H1 (cell line): Measurements from ENCODE around the gene CELSR1. TPM values are rescaled to one million over a fixed set of nuclear protein-coding genes. Genes with fewer than 3 reads are reported as not detected.
"Not testable (repeated sequence)": the region's sequence is repeated elsewhere in the genome, so short reads cannot be mapped to it uniquely, and the experiment has no call there.

Source experiments
- CTCF ChIA-PET: fragments of 300-600 bp; sonication (Branson Sonifier 250); formaldehyde crosslinking; loops from one replicate; lab custom pipeline; 2021; ENCODE audit not compliant: partially characterized antibody; lab: Charles Lee
- POLR2A ChIA-PET: fragments of 300-600 bp; sonication (Branson Sonifier 250); formaldehyde crosslinking; loops from one replicate; lab custom pipeline; 2021; ENCODE audit warnings: inconsistent platforms; ENCODE audit not compliant: partially characterized antibody; lab: Charles Lee
- DNase-seq, 2 experiments: peaks; one replicate each; pipeline versions ENCODE4 v3.0.0 to v3.0.0-alpha.2; 2010 to 2022; ENCODE audit warnings: low spot score in 2 of 2, low read depth in 1 of 2, mixed read lengths in 1 of 2
- FAIRE-seq: peaks from 2 replicates; lab custom pipeline; 2011; peaks lifted over from hg19 to GRCh38; lab: Jason Lieb, UNC
- H2AFZ ChIP-seq: 2 replicates; pipeline ENCODE4 v1.8.1; 2012; ENCODE audit warnings: low read length, inconsistent platforms
- H2AK5ac ChIP-seq: 2 replicates; pipeline ENCODE4 v1.6.1; 2013; ENCODE audit warnings: low read depth, low read length
- H2BK120ac ChIP-seq: replicated peaks from 2 replicates; pipeline ENCODE3; 2013; ENCODE audit warnings: low read depth, low read length, inconsistent platforms
- H2BK12ac ChIP-seq: 2 replicates; pipeline ENCODE4 v1.6.1; 2013; ENCODE audit warnings: low read depth, low read length
- H2BK15ac ChIP-seq: 2 replicates; pipeline ENCODE4 v1.6.1; 2013; ENCODE audit warnings: low read length
- H2BK20ac ChIP-seq: 2 replicates; pipeline ENCODE4 v1.6.1; 2013; ENCODE audit warnings: low read length
- H2BK5ac ChIP-seq: 2 replicates; pipeline ENCODE4 v1.6.1; 2013; ENCODE audit warnings: low read depth, low read length
- H3K14ac ChIP-seq: 2 replicates; pipeline ENCODE4 v1.6.1; 2013; ENCODE audit warnings: inconsistent platforms; ENCODE audit not compliant: insufficient read length
- H3K18ac ChIP-seq: 2 replicates; pipeline ENCODE4 v1.6.1; 2013; ENCODE audit warnings: low read length; ENCODE audit errors: extremely low read depth
- H3K23ac ChIP-seq: 2 replicates; pipeline ENCODE4 v1.6.1; 2013; ENCODE audit warnings: inconsistent platforms; ENCODE audit not compliant: insufficient read length
- H3K23me2 ChIP-seq: 2 replicates; pipeline ENCODE4 v1.6.1; 2013; ENCODE audit warnings: low read depth, low read length
- H3K27ac ChIP-seq: 2 replicates; pipeline ENCODE4 v1.6.1; 2011; ENCODE audit warnings: low read depth, low read length, inconsistent platforms
- H3K27me3 ChIP-seq, 4 experiments: replicated peaks in 1 of 4; 1 replicate in 1 of 4; 2 replicates in 3 of 4; pipeline versions ENCODE4 v1.6.1 to v1.8.1; 2011 to 2013; ENCODE audit warnings: low read length in 3 of 4, mild to moderate bottlenecking in 3 of 4, inconsistent platforms in 2 of 4, mixed read lengths in 2 of 4, moderate library complexity in 1 of 4; ENCODE audit not compliant: control insufficient read depth in 3 of 4, insufficient read depth in 3 of 4; ENCODE audit errors: extremely low read depth in 1 of 4
- H3K36me3 ChIP-seq, 4 experiments: 2 replicates each; pipeline versions ENCODE4 v1.6.1 to v1.8.1; 2011 to 2013; ENCODE audit warnings: mild to moderate bottlenecking in 4 of 4, low read length in 3 of 4, moderate library complexity in 2 of 4, control low read depth in 1 of 4, inconsistent platforms in 1 of 4; ENCODE audit not compliant: insufficient read depth in 4 of 4, control insufficient read depth in 2 of 4
- H3K4ac ChIP-seq: replicated peaks from 2 replicates; pipeline ENCODE3; 2013; ENCODE audit warnings: low read length, low read depth, mixed read lengths, inconsistent platforms; ENCODE audit not compliant: insufficient read length
- H3K4me1 ChIP-seq, 4 experiments: replicated peaks in 1 of 4; 1 replicate in 1 of 4; 2 replicates in 3 of 4; pipeline versions ENCODE4 v1.6.1 to v1.8.1; 2011 to 2013; ENCODE audit warnings: low read length in 3 of 4, inconsistent platforms in 2 of 4, mixed read lengths in 1 of 4; ENCODE audit not compliant: insufficient read depth in 4 of 4, control insufficient read depth in 3 of 4
- H3K4me2 ChIP-seq, 2 experiments: 2 replicates each; pipeline versions ENCODE4 v1.6.1 to v1.8.1; 2011 to 2013; ENCODE audit warnings: low read depth in 2 of 2, low read length in 2 of 2, control low read depth in 1 of 2, inconsistent platforms in 1 of 2, mild to moderate bottlenecking in 1 of 2; ENCODE audit not compliant: insufficient read depth in 1 of 2
- H3K4me3 ChIP-seq, 4 experiments: fragments of 200-600, 300-600 bp in 1 of 4; sonication (generic), shearing (Covaris generic), sonication (Bioruptor Twin) in 1 of 4; 2 replicates each; pipeline versions ENCODE4 v1.5.1 to v1.8.1; 2011 to 2016; ENCODE audit warnings: low read length in 4 of 4, low read depth in 3 of 4, control low read depth in 2 of 4, inconsistent platforms in 2 of 4, mild to moderate bottlenecking in 2 of 4, mixed read lengths in 1 of 4, moderate library complexity in 1 of 4; ENCODE audit not compliant: insufficient read depth in 2 of 4; ENCODE audit errors: extremely low read depth in 1 of 4
- H3K56ac ChIP-seq: replicated peaks from 2 replicates; pipeline ENCODE3; 2013; ENCODE audit warnings: low read depth, mild to moderate bottlenecking, mixed read lengths, low read length, inconsistent platforms; ENCODE audit not compliant: insufficient read length
- H3K79me1 ChIP-seq: 2 replicates; pipeline ENCODE4 v1.6.1; 2013; ENCODE audit warnings: low read depth, low read length, control low read depth
- H3K79me2 ChIP-seq, 2 experiments: 2 replicates each; pipeline versions ENCODE4 v1.6.1 to v1.8.1; 2012 to 2013; ENCODE audit warnings: low read length in 2 of 2, mild to moderate bottlenecking in 2 of 2, inconsistent platforms in 1 of 2; ENCODE audit not compliant: insufficient read depth in 2 of 2, control insufficient read depth in 1 of 2
- H3K9ac ChIP-seq, 4 experiments: replicated peaks in 1 of 4; 1 replicate in 1 of 4; 2 replicates in 3 of 4; pipeline versions ENCODE4 v1.6.1 to v1.8.1; 2011 to 2013; ENCODE audit warnings: low read depth in 3 of 4, low read length in 3 of 4, control low read depth in 2 of 4, mild to moderate bottlenecking in 2 of 4, moderate library complexity in 2 of 4, inconsistent platforms in 1 of 4; ENCODE audit errors: extremely low read depth in 1 of 4
- H3K9me3 ChIP-seq, 2 experiments: 2 replicates each; pipeline versions ENCODE4 v1.6.1 to v1.8.1; 2012 to 2013; ENCODE audit warnings: mild to moderate bottlenecking in 2 of 2, moderate library complexity in 2 of 2, control low read depth in 1 of 2, inconsistent platforms in 1 of 2, low read depth in 1 of 2, low read length in 1 of 2, mixed read lengths in 1 of 2; ENCODE audit not compliant: insufficient read depth in 2 of 2
- H4K20me1 ChIP-seq, 2 experiments: replicated peaks in 1 of 2; 2 replicates each; pipeline versions ENCODE3 to v1.8.1; 2011 to 2013; ENCODE audit warnings: inconsistent platforms in 2 of 2, low read length in 2 of 2, mild to moderate bottlenecking in 1 of 2; ENCODE audit not compliant: insufficient read depth in 2 of 2, control insufficient read depth in 1 of 2
- H4K5ac ChIP-seq: 2 replicates; pipeline ENCODE4 v1.6.1; 2013; ENCODE audit warnings: low read length, low read depth, mixed read lengths, inconsistent platforms; ENCODE audit not compliant: insufficient read length
- H4K8ac ChIP-seq: 2 replicates; pipeline ENCODE4 v1.8.0; 2013; ENCODE audit warnings: mild to moderate bottlenecking, moderate library complexity, low read length, inconsistent platforms; ENCODE audit not compliant: insufficient read depth; ENCODE audit errors: extremely low read depth
- H4K91ac ChIP-seq: replicated peaks from 2 replicates; pipeline ENCODE3; 2013; ENCODE audit warnings: low read length, mixed read lengths, inconsistent platforms; ENCODE audit not compliant: insufficient read length
- WGBS, 2 experiments: shearing (Covaris generic) in 1 of 2; methylation state at CpG; one replicate each; pipeline versions ENCODE4 v1.1.6 to v1.1.7; 2013 to 2015; ENCODE audit warnings: low lambda C conversion rate in 2 of 2, mixed read lengths in 2 of 2, inconsistent platforms in 1 of 2, low coverage in 1 of 2, missing lambda C conversion rate in 1 of 2; ENCODE audit not compliant: insufficient replicate concordance in 2 of 2, insufficient coverage in 1 of 2, insufficient read length in 1 of 2; ENCODE audit errors: extremely low coverage in 1 of 2, missing lambda C conversion rate in 1 of 2; 5-methylcytosine and 5-hydroxymethylcytosine counted together
- polyA plus RNA-seq, 7 experiments: library from polyadenylated mRNA; depleted of rRNA in 3 of 7; stranded (reverse) in 5 of 7; unstranded in 2 of 7; fragments of >200 nt in 5 of 7; fragments of 200-250 nt in 2 of 7; gene quantifications; 1 replicate in 5 of 7; 2 replicates in 1 of 7; 4 replicates in 1 of 7; pipeline versions ENCODE4 v1.2.1 to v1.2.3, GENCODE V29; 2011 to 2013; ENCODE audit warnings: missing spikeins in 2 of 7, mixed read lengths in 2 of 7
- total RNA-seq: library from RNA; stranded (reverse); fragmentation: NEBNext Ultra II Directional; extraction: Animal tissue kit (Norgen Biotek cat#: 25700); gene quantifications from 2 replicates; pipeline ENCODE4 v1.2.1, GENCODE V29; 2021

Gene CELSR1
- total and polyA plus RNA-seq, 2 of the 8 experiments (the other 6 are each of a cell fraction or from before 2014, with no cell fraction given), result 9.0 to 12.4 TPM

DNA sequence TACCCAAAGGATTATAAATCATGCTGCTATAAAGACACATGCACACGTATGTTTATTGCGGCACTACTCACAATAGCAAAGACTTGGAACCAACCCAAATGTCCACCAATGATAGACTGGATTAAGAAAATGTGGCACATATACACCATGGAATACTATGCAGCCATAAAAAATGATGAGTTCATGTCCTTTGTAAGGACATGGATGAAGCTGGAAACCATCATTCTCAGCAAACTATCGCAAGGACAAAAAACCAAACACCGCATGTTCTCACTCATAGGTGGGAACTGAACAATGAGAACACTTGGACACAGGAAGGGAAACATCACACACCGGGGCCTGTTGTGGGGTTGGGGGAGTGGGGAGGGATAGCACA, 21.3 kb downstream of the CELSR1 start:
- H2AK5ac ChIP-seq, H2BK15ac ChIP-seq, DNase-seq, H2BK5ac ChIP-seq, H3K14ac ChIP-seq, H4K5ac ChIP-seq, H3K9me3 ChIP-seq, H3K36me3 ChIP-seq, H4K20me1 ChIP-seq, H3K9ac ChIP-seq, H3K4me2 ChIP-seq, FAIRE-seq, H3K79me2 ChIP-seq, H2BK20ac ChIP-seq, POLR2A ChIA-PET, H3K56ac ChIP-seq, H3K4ac ChIP-seq, H2BK12ac ChIP-seq, CTCF ChIA-PET, H4K91ac ChIP-seq, H3K18ac ChIP-seq, H3K4me3 ChIP-seq, H4K8ac ChIP-seq, H2BK120ac ChIP-seq, H2AFZ ChIP-seq, H3K27me3 ChIP-seq, H3K23me2 ChIP-seq, H3K79me1 ChIP-seq, H3K27ac ChIP-seq, H3K23ac ChIP-seq: not testable (repeated sequence)
- WGBS, 2 experiments, result 82% methylated on average over 4 of the region's 5 CpGs; no CpG with 5 or more reads in 1 of the 2 experiments
- H3K4me1 ChIP-seq, result peaks cover 0 to 16% (median 11%) of the 10 kb centered on the region in 4 experiments; a peak in 6 of 7 replicates
